SK-N-SH treated with all-trans-retinoic acid at 6 μM for 48 hours (cell line): ENCODE measurements around the gene GPER1.

ENCODE experiments used
- ARNTL ChIP-seq: fragments of 450-650 bp; formaldehyde crosslinking; IDR thresholded peaks from 2 replicates; pipeline ENCODE4 v1.5.0; 2020; ENCODE audit warnings: low read depth, mild to moderate bottlenecking, moderate library complexity, borderline replicate concordance
- CSDC2 ChIP-seq: fragments of 250-450 bp; sonication (Bioruptor Pico); IDR thresholded peaks from 2 replicates; pipeline ENCODE4 v1.5.0; 2020; ENCODE audit warnings: mild to moderate bottlenecking, moderate library complexity
- OSR1 ChIP-seq: fragments of 250-450 bp; sonication (Bioruptor Pico); IDR thresholded peaks from 2 replicates; pipeline ENCODE4 v1.8.0; 2022; ENCODE audit warnings: moderate library complexity, mild to moderate bottlenecking, inconsistent platforms
- SNAI2 ChIP-seq: fragments of 250-450 bp; sonication (Bioruptor Pico); IDR thresholded peaks from 2 replicates; pipeline ENCODE4 v1.5.0; 2020; ENCODE audit warnings: mild to moderate bottlenecking, moderate library complexity
- TOX ChIP-seq: fragments of 250-450 bp; sonication (Bioruptor Pico); IDR thresholded peaks from 2 replicates; pipeline ENCODE4 v1.8.0; 2021; ENCODE audit warnings: mild to moderate bottlenecking, moderate library complexity, borderline replicate concordance
- ZC3H10 ChIP-seq: fragments of 250-450 bp; sonication (Bioruptor Pico); IDR thresholded peaks from 2 replicates; pipeline ENCODE4 v1.5.1; 2021; ENCODE audit warnings: mild to moderate bottlenecking, moderate library complexity
- ZFP3 ChIP-seq: fragments of 250-450 bp; sonication (Bioruptor Pico); IDR thresholded peaks from 2 replicates; pipeline ENCODE4 v1.5.0; 2020; ENCODE audit warnings: mild to moderate bottlenecking, moderate library complexity
- ZFP30 ChIP-seq: fragments of 450-650 bp; formaldehyde crosslinking; IDR thresholded peaks from 2 replicates; pipeline ENCODE4 v1.5.0; 2022; ENCODE audit warnings: mild to moderate bottlenecking, moderate library complexity
- ZNF565 ChIP-seq: fragments of 450-650 bp; formaldehyde crosslinking; conservative IDR thresholded peaks from 2 replicates; pipeline ENCODE4 v1.5.0; 2020; ENCODE audit warnings: low read depth, mild to moderate bottlenecking, moderate library complexity
- ZNF70 ChIP-seq: fragments of 450-650 bp; formaldehyde crosslinking; IDR thresholded peaks from 2 replicates; pipeline ENCODE4 v1.5.0; 2020; ENCODE audit warnings: mild to moderate bottlenecking, moderate library complexity
- ZNF8 ChIP-seq: fragments of 450-650 bp; formaldehyde crosslinking; IDR thresholded peaks from 2 replicates; pipeline ENCODE4 v1.5.0; 2020; ENCODE audit warnings: mild to moderate bottlenecking, moderate library complexity
- TF ChIP-seq, protein P1 (sequence below): fragments of 250-450 bp; sonication (Bioruptor Pico); IDR thresholded peaks from 2 replicates; pipeline ENCODE4 v1.5.1; 2021; ENCODE audit warnings: mild to moderate bottlenecking, moderate library complexity
- TF ChIP-seq, protein P2 (sequence below): fragments of 250-450 bp; sonication (Bioruptor Pico); IDR thresholded peaks from 2 replicates; pipeline ENCODE4 v1.5.1; 2020; ENCODE audit warnings: low read depth, mild to moderate bottlenecking, moderate library complexity
- TF ChIP-seq, protein P3 (sequence below): fragments of 250-450 bp; sonication (Bioruptor Pico); IDR thresholded peaks from 2 replicates; pipeline ENCODE4 v1.8.0; 2020; ENCODE audit warnings: mild to moderate bottlenecking, moderate library complexity, borderline replicate concordance

DNA sequence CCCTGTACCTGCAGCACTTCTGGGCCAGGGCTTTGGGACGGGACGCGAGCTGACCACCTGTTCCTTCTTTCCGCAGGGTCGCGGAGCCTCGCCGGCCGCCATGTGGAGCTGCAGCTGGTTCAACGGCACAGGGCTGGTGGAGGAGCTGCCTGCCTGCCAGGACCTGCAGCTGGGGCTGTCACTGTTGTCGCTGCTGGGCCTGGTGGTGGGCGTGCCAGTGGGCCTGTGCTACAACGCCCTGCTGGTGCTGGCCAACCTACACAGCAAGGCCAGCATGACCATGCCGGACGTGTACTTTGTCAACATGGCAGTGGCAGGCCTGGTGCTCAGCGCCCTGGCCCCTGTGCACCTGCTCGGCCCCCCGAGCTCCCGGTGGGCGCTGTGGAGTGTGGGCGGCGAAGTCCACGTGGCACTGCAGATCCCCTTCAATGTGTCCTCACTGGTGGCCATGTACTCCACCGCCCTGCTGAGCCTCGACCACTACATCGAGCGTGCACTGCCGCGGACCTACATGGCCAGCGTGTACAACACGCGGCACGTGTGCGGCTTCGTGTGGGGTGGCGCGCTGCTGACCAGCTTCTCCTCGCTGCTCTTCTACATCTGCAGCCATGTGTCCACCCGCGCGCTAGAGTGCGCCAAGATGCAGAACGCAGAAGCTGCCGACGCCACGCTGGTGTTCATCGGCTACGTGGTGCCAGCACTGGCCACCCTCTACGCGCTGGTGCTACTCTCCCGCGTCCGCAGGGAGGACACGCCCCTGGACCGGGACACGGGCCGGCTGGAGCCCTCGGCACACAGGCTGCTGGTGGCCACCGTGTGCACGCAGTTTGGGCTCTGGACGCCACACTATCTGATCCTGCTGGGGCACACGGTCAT lies 30.3 kb upstream of the GPER1 start:
- no peak for TF ChIP-seq ZFP30 (CRISPR knock-in tag)
- TF ChIP-seq CSDC2 (CRISPR knock-in tag) = no peak
- TF ChIP-seq, protein P1, sequence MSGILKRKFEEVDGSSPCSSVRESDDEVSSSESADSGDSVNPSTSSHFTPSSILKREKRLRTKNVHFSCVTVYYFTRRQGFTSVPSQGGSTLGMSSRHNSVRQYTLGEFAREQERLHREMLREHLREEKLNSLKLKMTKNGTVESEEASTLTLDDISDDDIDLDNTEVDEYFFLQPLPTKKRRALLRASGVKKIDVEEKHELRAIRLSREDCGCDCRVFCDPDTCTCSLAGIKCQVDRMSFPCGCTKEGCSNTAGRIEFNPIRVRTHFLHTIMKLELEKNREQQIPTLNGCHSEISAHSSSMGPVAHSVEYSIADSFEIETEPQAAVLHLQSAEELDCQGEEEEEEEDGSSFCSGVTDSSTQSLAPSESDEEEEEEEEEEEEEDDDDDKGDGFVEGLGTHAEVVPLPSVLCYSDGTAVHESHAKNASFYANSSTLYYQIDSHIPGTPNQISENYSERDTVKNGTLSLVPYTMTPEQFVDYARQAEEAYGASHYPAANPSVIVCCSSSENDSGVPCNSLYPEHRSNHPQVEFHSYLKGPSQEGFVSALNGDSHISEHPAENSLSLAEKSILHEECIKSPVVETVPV = no peak
- no peak for TF ChIP-seq ZNF8
- no peak for TF ChIP-seq ZFP3 (CRISPR knock-in tag)
- no peak for TF ChIP-seq ZC3H10 (CRISPR knock-in tag)
- TF ChIP-seq ZNF565 = no peak
- TF ChIP-seq, protein P2, sequence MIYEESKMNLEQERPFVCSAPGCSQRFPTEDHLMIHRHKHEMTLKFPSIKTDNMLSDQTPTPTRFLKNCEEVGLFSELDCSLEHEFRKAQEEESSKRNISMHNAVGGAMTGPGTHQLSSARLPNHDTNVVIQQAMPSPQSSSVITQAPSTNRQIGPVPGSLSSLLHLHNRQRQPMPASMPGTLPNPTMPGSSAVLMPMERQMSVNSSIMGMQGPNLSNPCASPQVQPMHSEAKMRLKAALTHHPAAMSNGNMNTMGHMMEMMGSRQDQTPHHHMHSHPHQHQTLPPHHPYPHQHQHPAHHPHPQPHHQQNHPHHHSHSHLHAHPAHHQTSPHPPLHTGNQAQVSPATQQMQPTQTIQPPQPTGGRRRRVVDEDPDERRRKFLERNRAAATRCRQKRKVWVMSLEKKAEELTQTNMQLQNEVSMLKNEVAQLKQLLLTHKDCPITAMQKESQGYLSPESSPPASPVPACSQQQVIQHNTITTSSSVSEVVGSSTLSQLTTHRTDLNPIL = no peak
- TF ChIP-seq, protein P3, sequence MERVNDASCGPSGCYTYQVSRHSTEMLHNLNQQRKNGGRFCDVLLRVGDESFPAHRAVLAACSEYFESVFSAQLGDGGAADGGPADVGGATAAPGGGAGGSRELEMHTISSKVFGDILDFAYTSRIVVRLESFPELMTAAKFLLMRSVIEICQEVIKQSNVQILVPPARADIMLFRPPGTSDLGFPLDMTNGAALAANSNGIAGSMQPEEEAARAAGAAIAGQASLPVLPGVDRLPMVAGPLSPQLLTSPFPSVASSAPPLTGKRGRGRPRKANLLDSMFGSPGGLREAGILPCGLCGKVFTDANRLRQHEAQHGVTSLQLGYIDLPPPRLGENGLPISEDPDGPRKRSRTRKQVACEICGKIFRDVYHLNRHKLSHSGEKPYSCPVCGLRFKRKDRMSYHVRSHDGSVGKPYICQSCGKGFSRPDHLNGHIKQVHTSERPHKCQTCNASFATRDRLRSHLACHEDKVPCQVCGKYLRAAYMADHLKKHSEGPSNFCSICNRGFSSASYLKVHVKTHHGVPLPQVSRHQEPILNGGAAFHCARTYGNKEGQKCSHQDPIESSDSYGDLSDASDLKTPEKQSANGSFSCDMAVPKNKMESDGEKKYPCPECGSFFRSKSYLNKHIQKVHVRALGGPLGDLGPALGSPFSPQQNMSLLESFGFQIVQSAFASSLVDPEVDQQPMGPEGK (CRISPR knock-in tag) = no peak
- no peak for TF ChIP-seq ARNTL (CRISPR knock-in tag)
- no peak for TF ChIP-seq OSR1 (CRISPR knock-in tag)
- TF ChIP-seq SNAI2 = no peak
- TF ChIP-seq ZNF70 (CRISPR knock-in tag) = no peak
- no peak for TF ChIP-seq TOX (CRISPR knock-in tag)
